Limb (tissue), 2 donors: Measurements from ENCODE around the gene TENM3.

Experiments used
- DNase-seq, 2 donors: peaks; one replicate each; pipeline ENCODE4 v3.0.0-alpha.2; 2016; ENCODE audit errors: extremely low spot score in 2 of 2

Gene TENM3

DNA sequence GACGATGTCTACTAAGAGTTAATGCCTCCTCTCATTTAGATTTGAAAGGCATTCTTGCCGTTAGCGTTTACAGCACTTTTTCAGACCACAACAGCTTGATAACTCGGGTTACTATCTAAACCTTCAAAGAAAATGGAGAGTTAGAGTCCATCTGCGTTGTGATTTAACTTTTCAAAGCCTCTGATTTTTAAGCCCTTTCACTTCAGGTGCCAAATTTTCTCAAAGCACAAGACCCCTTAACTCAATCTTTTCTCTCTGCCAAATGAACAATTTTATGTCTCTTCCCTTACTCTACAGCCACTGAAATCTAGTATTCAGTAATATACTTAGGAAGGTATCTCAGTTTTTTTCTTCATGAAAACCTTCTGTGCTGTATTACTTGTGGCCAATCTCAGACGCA is 310.5 kb downstream of the TENM3 start:
- no peak for DNase-seq

DNA sequence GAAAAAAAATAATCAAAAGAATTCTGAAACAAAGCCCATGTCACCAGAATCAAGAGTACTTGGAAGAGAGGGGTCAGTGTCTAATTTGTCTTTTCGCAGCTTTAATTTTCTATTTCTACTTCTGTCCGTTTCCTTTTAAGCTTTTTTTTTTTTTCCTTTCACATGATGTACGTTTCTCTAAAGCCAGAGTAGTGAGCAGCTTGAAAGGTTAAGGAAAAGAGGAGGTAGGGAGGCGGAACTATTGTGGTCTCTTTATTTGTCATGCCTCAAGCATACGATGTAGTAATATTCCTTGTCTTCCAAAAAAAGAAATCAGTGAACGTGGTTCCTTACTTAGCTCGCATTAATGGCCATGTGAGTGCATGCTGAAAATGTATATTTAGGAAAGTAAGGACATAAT is 311.5 kb downstream of the TENM3 start:
- no peak for DNase-seq

DNA sequence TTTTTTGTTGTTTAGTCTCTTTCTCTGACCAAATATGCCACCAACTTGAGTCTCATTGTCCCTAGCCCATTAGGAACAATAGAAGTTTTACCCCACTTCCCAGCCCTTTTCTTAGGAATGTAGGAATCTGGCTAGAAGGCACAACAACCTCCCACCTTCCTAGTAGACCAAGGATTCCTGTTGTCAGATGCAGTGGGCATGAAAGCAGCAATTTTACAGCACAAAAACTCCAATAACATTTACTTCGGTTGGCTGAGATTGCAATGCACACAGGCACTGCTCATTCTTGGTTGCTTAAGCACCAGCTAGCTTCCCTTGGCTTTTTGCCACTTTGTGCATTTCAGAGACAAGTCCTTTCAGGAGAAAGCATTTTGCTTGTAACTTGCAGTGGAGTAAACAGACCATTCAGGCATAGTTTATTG is 312.8 kb downstream of the TENM3 start:
- DNase-seq = no peak

DNA sequence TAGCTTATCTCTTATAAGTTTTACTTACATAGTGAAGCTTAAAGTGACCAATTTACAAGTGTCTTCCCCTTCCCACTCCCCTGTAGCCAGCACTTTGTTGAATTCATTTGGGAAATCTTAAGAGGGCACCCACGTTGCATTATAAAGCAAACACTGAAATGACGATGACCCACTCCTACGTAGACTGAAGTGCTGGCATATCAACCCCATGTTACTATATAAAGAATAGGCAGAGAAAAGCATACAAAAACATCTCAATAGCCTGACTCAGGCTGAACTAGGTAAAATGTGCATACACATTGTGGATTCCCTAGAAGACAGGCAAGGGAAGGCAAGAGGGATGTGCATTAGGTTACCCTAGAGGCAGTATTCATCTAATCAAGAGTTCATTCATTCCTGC is 313.4 kb downstream of the TENM3 start:
- no peak for DNase-seq

DNA sequence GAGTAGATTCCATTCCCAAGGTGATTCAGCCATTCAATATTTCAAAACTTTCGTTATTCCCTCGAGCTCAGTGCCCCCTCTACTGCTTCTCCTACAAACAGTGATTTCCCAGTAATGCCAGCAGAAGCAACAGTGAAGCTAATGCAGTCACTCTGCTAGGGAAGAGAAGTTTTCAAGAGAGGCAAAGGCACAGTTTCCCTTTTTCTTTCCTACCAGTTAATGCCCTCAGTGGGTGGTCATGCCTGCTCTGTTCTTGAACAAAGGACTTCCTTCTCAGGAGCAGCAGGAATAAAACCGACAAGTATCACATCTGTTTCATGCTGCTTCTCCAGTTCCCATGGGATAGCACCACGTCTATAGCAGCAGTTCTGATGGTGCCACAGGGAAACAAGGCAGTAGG is 317.2 kb downstream of the TENM3 start:
- no peak for DNase-seq

DNA sequence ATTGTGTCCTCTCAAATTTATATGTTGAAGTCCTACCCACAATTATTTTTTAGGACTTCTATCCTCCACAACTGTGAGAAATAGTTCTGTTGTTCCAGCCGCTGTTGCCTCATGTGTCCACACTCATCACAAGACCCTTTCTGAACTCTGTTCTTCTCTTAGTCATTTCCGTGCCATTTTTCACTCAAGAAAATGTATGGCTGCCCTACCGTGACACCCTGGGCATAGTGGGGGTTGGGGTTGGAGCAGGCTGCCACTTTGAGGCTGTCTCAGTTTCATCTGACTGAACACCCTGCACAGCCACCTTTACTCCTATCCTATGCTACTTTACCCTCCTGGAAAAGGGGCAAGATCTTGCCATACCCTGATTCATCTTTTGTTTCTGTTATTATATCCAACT is 319.1 kb downstream of the TENM3 start:
- no peak for DNase-seq

DNA sequence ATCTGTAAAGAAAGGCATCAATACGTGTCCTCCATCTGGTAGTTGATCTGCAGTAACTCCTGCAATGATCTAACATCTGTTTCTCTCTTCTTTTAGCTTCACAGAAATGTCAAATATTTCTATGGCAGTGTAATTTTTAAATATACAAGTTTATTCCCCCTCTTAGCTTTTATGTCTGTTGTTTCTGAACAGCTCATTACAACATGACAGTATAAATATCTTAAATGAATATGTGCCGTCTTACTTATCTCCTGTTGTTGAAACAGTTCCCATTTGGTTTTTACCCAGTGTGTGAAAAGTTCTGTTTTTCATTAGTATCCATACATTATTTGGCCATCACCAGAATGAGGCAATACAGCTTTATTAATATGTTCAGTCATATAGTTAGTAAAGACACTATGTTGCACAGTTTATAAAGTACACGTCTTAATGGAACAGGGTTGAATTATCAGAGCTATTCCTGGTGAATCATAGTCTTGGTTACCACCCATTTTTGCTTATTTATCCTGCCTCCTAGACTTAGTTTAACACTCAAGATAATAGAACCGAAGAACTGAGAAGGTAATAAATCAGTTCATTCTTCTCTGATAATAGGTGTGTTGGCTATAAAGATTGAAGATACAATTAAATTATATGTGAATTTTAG is 321.6 kb downstream of the TENM3 start:
- no peak for DNase-seq

DNA sequence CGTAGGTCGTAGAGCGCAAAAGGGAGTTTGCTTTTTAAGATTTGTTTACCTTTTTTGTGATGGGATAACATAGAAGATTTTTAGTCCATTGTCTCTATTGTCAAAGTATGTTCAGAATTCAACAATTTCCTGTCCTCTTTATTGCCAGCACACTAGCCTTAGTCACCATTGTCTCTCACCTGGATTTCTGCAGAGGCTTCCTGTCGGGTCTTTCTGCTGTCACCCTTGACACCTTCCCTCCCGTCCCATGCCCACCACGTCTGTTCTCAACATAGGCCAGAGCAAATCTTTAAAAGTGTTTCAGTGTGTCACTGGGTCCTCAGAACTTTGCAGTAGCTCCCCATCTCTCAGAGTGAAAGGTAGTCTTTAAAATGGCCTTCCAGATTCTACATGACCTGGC is 323.9 kb downstream of the TENM3 start:
- DNase-seq = no peak

DNA sequence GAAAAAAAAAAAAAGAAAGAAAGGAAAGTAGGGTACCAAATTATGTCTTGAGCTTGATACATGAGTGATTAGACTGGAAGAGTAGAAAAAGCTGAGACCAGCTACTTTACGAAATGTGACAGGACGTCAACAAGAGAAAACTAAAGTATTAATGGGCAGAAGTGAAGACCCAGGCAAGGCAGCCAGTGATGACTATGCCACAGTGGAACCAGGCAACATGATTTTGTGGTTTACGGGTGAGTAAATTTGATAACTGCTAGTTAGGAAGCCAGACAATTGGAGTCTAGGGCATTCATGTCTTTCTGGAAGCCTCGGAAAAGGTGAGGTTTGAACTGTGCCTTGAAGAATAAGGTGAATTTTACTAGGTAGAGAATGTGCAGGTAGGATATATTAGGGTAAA is 326.4 kb downstream of the TENM3 start:
- DNase-seq = no peak

DNA sequence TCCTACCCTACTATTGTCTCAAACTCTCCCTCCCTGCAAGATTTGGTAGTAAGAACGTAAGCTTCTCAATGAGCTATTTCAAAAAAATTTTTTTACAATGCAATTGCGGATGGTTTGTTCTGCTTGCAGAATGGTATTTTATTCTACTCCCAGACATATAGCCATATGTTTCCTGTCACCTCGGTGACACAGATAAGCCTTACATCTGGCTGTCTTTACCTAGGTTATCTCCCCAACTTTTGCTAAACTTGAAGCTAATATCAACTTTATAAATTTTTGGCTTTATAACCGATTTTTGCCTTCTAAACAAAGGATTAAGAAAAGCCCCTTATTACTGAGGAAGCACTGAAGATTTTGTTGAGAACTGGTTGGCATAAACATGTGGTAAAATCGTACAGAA is 331.5 kb downstream of the TENM3 start:
- no peak for DNase-seq

DNA sequence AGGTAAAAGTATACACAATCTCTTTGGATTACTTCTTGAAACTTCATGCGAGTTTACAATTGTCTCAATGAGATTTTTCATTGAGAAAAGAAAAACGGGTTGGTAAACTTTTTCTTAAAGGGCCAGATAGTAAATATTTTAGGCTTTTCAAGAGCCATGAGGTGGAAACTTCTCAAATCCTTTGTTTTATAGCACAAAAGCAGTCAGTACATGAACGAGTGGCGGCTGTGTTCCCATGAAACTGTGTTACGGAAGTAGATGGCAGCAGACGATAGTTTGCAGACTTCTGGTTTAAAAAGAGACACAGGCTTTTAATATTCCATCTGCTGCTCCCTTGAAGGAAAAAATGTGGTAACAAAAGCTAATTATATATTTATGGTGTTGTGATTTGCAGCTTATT is 332.0 kb downstream of the TENM3 start:
- DNase-seq = no peak

DNA sequence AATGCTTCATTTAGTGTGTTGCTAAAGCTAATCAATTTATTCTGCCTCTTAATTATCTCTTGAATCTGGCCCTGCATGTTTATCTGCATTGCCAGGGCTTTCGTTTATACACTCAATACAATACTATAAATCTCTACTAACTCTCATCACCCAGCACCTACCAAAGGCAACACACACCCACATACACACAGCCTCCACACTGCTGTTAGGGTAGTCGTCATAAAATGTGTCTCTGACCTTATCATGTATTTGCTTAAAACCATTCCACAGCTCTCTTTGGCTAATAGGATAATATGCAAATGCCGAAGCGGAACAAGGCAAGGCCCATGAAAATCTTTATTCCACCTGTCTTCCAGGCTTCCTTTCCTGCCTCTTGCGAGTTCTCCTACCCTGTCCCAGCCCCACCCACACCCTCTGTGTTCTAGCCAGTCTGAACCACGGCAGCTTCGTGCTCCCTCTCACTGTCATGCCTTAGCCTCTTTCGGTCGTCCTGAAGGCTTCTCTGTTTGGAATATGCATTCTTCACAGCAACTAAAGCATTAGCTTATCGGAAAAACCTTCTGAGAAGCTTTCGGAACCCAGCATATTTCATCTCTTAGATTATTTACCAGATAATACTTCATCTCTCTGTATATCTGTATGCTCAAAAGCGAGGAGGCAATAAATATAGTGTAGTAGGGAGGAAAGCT is 333.5 kb downstream of the TENM3 start:
- no peak for DNase-seq

DNA sequence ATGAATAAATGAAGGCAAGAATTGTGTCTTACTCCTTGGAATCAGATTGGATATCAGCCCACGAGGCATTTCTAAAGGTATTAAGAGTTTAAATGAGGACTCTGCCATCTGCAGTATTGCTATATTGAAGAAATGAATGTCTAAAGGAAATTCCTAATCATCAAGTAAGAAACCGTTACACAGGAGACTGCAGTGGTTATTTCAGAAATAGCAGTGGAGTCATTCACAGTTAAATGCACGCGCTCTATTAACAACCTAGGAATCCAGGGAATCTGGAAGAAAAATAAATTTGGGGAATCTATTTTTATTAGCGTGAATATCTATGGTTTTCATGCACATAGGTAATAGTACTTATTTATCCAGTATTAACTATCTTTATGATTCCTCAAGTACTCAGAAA is 334.2 kb downstream of the TENM3 start:
- no peak for DNase-seq

DNA sequence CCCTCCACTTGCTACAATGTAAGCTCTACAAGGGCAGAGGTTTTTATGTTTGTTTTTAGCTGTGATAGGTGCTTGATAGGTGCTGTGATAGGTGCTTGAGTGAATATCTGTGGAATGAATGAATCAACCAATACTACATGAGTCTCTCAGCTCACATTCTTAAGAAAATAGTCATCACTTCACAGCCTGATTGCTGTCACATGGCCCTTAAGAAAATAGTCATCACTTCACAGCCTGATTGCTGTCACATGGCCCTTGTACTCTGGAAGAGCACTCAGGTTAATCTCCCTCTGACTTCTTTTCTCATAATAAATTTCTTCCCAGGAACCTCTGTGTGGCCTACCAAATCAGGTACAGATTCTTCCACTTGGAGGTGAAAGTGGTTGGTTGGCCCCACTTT is 335.2 kb downstream of the TENM3 start:
- no peak for DNase-seq

DNA sequence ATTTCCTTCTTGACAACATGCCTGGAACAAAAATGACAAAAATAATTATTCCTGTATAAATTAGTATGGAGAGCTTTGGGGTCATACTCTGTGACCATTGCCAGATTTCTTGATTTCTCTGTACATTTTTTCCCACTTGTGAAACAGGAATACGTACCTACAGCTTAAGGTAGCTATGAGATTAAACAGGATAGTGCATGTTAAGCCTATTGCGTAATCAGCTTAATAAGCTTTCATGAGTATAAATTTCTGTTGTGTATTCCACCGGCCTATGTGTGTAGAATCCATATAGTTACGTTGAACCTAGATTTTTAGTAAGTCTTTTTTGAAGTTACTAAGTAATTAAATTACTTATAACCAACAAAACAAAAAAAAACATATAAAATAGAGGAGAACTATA is 339.0 kb downstream of the TENM3 start:
- no peak for DNase-seq

DNA sequence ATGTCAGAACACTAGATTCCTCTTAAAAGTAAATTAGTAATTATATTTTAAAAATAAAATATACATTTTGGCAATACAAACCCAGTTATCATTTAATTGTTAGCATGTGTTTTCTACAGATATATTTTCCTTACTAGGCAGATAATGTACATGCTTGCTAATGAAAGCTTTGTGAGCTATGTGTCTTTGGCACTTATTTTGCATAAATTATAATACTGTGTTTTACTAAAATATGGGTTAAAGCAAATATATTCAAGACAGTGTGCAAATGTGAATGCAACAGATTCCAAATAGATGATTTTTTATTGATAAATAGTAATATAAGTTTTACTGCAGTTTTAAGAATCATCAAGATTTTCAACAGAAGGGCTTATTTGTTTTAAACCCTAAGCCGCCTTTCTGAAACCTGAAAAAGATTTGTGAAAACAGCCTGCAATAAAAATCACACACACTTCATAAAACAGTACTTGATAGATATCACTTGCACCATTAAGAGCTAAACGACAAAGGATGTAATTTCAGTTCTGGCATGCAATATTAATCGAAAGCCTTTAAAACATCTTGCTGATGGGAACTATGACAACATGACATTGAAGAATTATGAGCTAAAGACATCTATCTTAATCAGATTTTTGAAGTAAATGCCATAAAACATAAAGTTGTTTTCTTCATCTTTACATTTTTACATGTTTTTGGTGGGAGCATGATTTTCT is 340.7 kb downstream of the TENM3 start:
- no peak for DNase-seq

DNA sequence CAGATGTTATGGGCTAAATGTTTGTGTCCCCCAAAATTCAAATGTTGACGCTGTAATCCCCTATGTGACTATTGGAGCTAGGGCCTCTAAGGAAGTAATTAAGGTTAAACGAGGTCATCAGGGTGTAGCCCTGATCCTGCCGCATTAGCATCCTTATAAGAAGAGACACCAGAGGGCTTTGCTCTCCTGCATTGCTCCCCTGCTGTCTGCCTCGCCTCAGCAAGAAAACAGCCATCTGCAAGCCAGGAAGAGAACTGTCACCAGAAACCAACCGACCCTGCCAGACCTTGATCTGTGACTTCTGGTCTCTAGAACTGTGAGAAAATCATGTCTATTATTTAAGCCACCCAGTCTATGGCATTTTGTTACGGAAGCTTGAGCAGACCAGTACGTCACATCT is 342.1 kb downstream of the TENM3 start:
- DNase-seq = no peak

DNA sequence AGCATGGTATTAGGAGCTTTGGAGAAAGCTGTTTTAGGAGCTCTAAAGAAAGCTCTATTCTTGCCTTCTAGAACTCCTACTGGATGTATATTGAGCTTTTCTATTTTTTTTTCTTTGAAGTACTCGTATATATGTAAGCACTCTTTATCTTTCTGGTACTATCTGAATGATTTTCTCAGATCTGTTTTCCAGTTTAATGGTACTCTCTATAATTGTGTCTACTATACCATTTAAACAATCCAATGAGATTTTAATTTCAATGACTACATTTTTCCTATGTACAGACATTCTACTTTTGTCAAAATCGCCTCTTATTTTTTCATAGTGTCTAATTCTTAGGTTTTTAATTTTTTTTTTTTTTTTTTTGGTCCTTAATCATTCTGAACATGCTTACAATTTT is 345.9 kb downstream of the TENM3 start:
- no peak for DNase-seq

DNA sequence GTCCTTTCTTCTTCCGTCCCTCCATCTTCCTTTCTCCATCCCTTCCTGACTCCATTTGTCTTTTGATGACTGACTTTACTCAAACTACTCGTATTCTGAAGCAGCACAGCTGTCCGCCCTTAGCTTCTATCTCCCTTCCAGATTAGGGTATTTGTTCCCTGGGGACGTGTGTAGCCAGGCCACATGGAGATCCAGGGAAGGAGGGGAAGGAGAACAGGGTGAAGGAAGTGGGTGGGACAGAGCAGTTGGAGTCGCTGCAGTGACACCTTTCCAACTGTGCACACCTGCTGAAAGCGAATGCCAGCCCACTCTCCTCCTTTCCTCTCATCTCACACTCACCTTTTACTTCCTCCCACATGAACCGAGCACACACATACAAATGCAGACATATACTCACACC is 350.2 kb downstream of the TENM3 start:
- DNase-seq = no peak

DNA sequence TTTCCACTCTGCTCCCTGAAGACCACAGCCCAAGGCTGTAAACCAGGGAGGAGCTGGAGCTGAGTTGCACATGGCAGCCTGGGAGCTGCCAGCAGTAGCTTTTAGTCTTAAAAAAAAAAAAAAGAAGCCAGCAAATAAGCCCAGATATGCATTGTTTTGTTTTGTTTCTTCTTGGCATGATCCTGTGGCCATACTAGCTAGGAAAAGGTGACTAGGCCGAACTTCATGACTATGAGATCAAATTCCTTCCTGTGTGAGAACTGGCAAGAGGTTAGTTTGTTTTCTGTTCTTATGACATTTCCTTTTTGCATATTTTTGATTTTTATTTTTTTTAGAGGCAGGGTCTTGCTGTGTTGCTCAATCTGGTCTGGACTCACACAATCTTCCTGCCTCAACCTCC is 350.7 kb downstream of the TENM3 start:
- DNase-seq = no peak

DNA sequence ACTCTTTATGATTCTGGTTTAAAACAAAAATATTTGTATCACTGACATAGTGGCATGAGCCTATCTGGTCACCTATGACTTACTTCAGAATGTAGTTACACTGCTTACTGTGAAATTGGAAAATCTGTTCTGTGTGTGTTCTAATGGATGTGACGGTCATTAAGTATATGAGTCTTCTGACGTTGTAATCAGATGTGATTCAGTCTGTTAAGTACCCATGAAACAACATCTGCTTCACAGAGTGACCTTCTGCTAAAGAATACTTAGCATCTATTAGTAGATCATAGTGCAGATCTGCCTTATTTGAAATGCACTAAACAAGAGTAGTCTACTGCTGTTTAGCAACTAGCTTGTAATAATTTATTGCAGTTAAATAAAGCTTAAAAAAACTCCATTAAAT is 356.9 kb downstream of the TENM3 start:
- peak in 1 of 2 donors; percentile 21 for DNase-seq

DNA sequence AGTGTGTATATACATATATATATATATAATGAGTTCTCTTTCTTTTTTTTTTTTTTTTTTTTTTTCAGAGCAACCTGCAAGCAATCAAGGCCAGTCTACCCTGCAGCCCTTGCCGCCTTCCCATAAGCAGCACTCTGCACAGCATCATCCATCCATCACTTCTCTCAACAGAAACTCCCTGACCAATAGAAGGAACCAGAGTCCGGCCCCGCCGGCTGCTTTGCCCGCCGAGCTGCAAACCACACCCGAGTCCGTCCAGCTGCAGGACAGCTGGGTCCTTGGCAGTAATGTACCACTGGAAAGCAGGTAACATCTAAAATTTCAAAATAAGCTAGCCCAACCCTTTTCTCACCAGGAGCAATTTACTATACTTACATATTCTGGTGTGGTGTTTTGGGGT is 357.7 kb downstream of the TENM3 start:
- no peak for DNase-seq

DNA sequence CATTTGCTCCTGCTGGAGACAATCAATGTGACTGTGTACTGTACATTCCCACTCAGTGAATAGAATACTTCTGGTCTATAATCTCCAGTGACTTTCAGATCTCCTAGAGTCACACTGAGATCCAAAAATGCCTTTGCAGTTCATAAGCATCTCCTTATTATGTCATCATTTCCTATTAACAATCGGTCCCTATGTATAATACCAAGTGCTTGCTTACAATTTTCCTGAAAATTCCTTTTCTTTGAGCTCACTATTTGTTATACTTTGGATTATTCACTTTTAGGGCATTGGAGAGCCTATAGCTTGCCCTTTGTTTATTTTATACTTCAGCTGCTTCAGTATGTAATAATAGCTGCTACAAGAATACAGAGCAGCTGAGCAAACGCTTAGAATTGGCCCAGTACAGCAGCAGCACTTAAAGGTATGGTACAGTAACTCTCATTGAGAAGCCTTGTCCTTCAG is 361.0 kb downstream of the TENM3 start:
- DNase-seq = peak in 1 of 2 donors; percentile 55
